Panc1 (cell line): ENCODE measurements around the gene RPN2. TPM values are rescaled to one million over a fixed set of nuclear protein-coding genes. Genes with fewer than 3 reads are reported as not detected.

Experiments
- ATAC-seq: fragments of 200-7000 bp; cut with Tn5 transposase; 2 replicates; pipeline ENCODE4 v1.9.1; 2020; ENCODE audit warnings: mild to moderate bottlenecking, moderate library complexity
- BruUV-seq: library from RNA; stranded (reverse); fragments of 400-500 nt; replicated peaks from 2 replicates; lab custom pipeline; 2021; lab: Mats Ljungman, UMichigan
- CTCF ChIA-PET: fragments of 300-600 bp; sonication (Branson Sonifier 250); formaldehyde crosslinking; loops from one replicate; lab custom pipeline; 2022; ENCODE audit warnings: antibody characterized with exemption; lab: Charles Lee
- POLR2A ChIA-PET: fragments of 300-600 bp; sonication (Branson Sonifier 250); formaldehyde crosslinking; loops from one replicate; lab custom pipeline; 2022; ENCODE audit warnings: antibody characterized with exemption; lab: Charles Lee
- DNase-seq: peaks from one replicate; pipeline ENCODE4 v3.0.0-alpha.2; 2010; ENCODE audit warnings: low read depth, low spot score
- H3K27ac ChIP-seq: 2 replicates; pipeline ENCODE4 v1.5.1; 2011; ENCODE audit warnings: mild to moderate bottlenecking, low read length, inconsistent platforms
- H3K27me3 ChIP-seq: fragments of 200-500 bp; sonication (Bioruptor generic); 2 replicates; pipeline ENCODE4 v1.6.0; 2014; ENCODE audit warnings: low read length, inconsistent platforms; ENCODE audit not compliant: control insufficient read depth, insufficient read depth
- H3K36me3 ChIP-seq: fragments of 200-500 bp; sonication (Bioruptor generic); 2 replicates; pipeline ENCODE4 v1.5.1; 2014; ENCODE audit warnings: inconsistent platforms, mild to moderate bottlenecking, low read length, moderate library complexity; ENCODE audit not compliant: control insufficient read depth, insufficient read depth
- H3K4me1 ChIP-seq: 2 replicates; pipeline ENCODE4 v1.5.1; 2011; ENCODE audit warnings: inconsistent platforms, mild to moderate bottlenecking, low read length, moderate library complexity; ENCODE audit not compliant: control insufficient read depth, insufficient read depth
- H3K4me3 ChIP-seq, 2 experiments: 2 replicates each; pipeline ENCODE4 v1.5.1; 2011 to 2012; ENCODE audit warnings: low read depth in 2 of 2, low read length in 2 of 2, mild to moderate bottlenecking in 2 of 2, inconsistent platforms in 1 of 2, moderate library complexity in 1 of 2
- H3K9me3 ChIP-seq: fragments of 200-500 bp; sonication (Bioruptor generic); 2 replicates; pipeline ENCODE4 v1.5.1; 2014; ENCODE audit warnings: low read depth, mild to moderate bottlenecking, inconsistent platforms, low read length, moderate library complexity; ENCODE audit not compliant: control insufficient read depth, insufficient read depth
- POLR2AphosphoS5 ChIP-seq: IDR thresholded peaks from 2 replicates; pipeline ENCODE4 v1.6.1; 2012; ENCODE audit warnings: mild to moderate bottlenecking, low read depth, low read length, moderate library complexity
- SIN3A ChIP-seq: IDR thresholded peaks from 2 replicates; pipeline ENCODE4 v1.6.1; 2012; ENCODE audit warnings: low read depth, mild to moderate bottlenecking, low read length, moderate library complexity, borderline replicate concordance; ENCODE audit not compliant: insufficient read depth
- TCF7L2 ChIP-seq: IDR thresholded peaks from 2 replicates; pipeline ENCODE4 v1.6.1; 2011; ENCODE audit warnings: mild to moderate bottlenecking, low read depth, low read length, inconsistent platforms
- in situ Hi-C: cut with HindIII; loops from 2 replicates; pipeline ENCODE4 v1.10.0; 2016; ENCODE audit warnings: low sequenced_read_pairs, low pct_unique_long_range_greater_than_20kb
- intact Hi-C: fragments of 100-400 bp; cut with micrococcal nuclease; formaldehyde crosslinking; loops from one replicate; pipeline ENCODE4 v1.10.0; 2022; ENCODE audit not compliant: unreplicated experiment
- total RNA-seq: library from RNA; stranded (reverse); gene quantifications from one replicate; pipeline ENCODE4 v1.2.1, GENCODE V29; 2021; ENCODE audit not compliant: unreplicated experiment
- TF ChIP-seq, protein P1 (sequence below): fragments of 450-650 bp; IDR thresholded peaks from 2 replicates; pipeline ENCODE4 v1.5.1; 2017; ENCODE audit warnings: mild to moderate bottlenecking
- TF ChIP-seq, protein P2 (sequence below), 2 experiments: IDR thresholded peaks; 2 replicates each; pipeline ENCODE4 v1.6.1; 2011 to 2012; ENCODE audit warnings: low read depth in 2 of 2, control low read depth in 1 of 2, low read length in 1 of 2, mild to moderate bottlenecking in 1 of 2, moderate library complexity in 1 of 2; ENCODE audit not compliant: insufficient read depth in 1 of 2

Gene RPN2
- total RNA-seq, 1 experiment from 2014 or later, result 250 TPM

DNA sequence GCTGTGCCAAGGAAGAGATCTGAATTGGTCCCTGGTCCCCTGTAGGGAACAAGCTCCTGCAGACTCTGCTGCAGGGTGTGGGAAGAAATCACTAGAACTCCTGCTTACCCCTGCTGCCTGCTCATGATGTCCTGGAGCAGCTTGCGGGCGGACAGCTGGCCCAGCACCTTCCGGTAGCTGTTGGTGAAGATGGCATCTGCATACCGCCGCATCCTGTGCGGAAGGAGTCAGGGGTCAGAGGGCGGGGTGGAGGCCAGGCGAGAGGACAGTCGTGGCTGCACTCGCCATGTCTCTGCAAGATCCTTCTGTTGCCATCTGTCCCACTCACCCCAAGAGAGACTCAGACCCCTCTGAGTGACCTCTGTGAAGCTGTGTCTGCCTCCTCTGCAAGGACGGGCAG lies 77.2 kb downstream of the RPN2 start:
- H3K36me3 ChIP-seq, result no peaks in the 10 kb centered on the region
- no peak overlapping the region for H3K27ac ChIP-seq
- ChIA-PET CTCF (no interaction called here), POLR2A (interaction anchor here (0.5 to 0.6 kb wide), 2 partner anchors 69 to 245 kb away, joined by 3 to 4 read pairs; no protein-coding TSS in a partner anchor)
- intact Hi-C loops, result no loop called here
- no peaks in the 10 kb centered on the region for H3K9me3 ChIP-seq
- H3K27me3 ChIP-seq, result peaks cover 4% of the 10 kb centered on the region
- H3K4me3 ChIP-seq, result no peak overlapping the region
- no peaks in the 10 kb centered on the region for H3K4me1 ChIP-seq
- no TSS peak for BruUV-seq
- TF ChIP-seq POLR2AphosphoS5, result no peak
- TF ChIP-seq, protein P1, sequence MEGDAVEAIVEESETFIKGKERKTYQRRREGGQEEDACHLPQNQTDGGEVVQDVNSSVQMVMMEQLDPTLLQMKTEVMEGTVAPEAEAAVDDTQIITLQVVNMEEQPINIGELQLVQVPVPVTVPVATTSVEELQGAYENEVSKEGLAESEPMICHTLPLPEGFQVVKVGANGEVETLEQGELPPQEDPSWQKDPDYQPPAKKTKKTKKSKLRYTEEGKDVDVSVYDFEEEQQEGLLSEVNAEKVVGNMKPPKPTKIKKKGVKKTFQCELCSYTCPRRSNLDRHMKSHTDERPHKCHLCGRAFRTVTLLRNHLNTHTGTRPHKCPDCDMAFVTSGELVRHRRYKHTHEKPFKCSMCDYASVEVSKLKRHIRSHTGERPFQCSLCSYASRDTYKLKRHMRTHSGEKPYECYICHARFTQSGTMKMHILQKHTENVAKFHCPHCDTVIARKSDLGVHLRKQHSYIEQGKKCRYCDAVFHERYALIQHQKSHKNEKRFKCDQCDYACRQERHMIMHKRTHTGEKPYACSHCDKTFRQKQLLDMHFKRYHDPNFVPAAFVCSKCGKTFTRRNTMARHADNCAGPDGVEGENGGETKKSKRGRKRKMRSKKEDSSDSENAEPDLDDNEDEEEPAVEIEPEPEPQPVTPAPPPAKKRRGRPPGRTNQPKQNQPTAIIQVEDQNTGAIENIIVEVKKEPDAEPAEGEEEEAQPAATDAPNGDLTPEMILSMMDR, result no peak
- no peak for ATAC-seq
- in situ Hi-C loops, result no loop called here
- DNase-seq, result no peak

DNA sequence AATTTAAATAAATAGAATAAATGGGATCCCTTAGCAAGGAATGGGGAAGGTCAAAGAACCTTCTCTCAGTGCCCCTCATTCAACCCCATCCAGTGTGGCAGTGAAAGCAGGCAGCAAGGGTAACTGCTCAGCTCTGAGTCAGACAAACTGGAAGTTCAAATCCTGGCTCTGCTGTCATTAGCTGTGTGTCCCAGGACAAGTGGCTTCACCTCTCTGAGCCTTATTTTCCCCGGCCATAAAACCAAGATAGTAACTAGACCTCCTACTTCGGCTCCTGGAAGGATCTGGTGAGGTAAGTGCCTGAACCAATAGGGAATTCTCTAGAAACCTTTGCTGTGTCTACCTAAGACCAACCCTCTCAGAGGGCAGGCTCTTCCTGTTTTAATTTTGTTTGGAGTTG lies 78.4 kb downstream of the RPN2 start:
- H3K27me3 ChIP-seq, result peaks cover 4% of the 10 kb centered on the region
- no peaks in the 10 kb centered on the region for H3K9me3 ChIP-seq
- intact Hi-C loops, result no loop called here
- no peak overlapping the region for H3K4me3 ChIP-seq
- no TSS peak for BruUV-seq
- in situ Hi-C loops, result no loop called here
- H3K27ac ChIP-seq, result no peak overlapping the region
- H3K4me1 ChIP-seq, result no peaks in the 10 kb centered on the region
- ChIA-PET CTCF (no interaction called here), POLR2A (no interaction called here)
- TF ChIP-seq, protein P2, sequence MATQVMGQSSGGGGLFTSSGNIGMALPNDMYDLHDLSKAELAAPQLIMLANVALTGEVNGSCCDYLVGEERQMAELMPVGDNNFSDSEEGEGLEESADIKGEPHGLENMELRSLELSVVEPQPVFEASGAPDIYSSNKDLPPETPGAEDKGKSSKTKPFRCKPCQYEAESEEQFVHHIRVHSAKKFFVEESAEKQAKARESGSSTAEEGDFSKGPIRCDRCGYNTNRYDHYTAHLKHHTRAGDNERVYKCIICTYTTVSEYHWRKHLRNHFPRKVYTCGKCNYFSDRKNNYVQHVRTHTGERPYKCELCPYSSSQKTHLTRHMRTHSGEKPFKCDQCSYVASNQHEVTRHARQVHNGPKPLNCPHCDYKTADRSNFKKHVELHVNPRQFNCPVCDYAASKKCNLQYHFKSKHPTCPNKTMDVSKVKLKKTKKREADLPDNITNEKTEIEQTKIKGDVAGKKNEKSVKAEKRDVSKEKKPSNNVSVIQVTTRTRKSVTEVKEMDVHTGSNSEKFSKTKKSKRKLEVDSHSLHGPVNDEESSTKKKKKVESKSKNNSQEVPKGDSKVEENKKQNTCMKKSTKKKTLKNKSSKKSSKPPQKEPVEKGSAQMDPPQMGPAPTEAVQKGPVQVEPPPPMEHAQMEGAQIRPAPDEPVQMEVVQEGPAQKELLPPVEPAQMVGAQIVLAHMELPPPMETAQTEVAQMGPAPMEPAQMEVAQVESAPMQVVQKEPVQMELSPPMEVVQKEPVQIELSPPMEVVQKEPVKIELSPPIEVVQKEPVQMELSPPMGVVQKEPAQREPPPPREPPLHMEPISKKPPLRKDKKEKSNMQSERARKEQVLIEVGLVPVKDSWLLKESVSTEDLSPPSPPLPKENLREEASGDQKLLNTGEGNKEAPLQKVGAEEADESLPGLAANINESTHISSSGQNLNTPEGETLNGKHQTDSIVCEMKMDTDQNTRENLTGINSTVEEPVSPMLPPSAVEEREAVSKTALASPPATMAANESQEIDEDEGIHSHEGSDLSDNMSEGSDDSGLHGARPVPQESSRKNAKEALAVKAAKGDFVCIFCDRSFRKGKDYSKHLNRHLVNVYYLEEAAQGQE (IDR thresholded peaks at IDR 0.05; ENCODE audit: insufficient read depth in 1 of 2, low read depth in 2 of 2, low read length in 1 of 2), result no peak
- TF ChIP-seq POLR2AphosphoS5 (no peak), SIN3A (no peak), TCF7L2 (no peak)
- TF ChIP-seq, protein P1, result no peak
- no peaks in the 10 kb centered on the region for H3K36me3 ChIP-seq
- DNase-seq, result no peak
- no peak for ATAC-seq
